GM18519 (cell line): ENCODE results near the gene NAA10.

Experiments used
- ATAC-seq: cut with Tn5 transposase; IDR thresholded peaks from one replicate; pipeline ENCODE4 v1.9.1; 2021; ENCODE audit warnings: mild to moderate bottlenecking, moderate library complexity; ENCODE audit not compliant: unreplicated experiment, low FRiP score

The NAA10 gene

DNA sequence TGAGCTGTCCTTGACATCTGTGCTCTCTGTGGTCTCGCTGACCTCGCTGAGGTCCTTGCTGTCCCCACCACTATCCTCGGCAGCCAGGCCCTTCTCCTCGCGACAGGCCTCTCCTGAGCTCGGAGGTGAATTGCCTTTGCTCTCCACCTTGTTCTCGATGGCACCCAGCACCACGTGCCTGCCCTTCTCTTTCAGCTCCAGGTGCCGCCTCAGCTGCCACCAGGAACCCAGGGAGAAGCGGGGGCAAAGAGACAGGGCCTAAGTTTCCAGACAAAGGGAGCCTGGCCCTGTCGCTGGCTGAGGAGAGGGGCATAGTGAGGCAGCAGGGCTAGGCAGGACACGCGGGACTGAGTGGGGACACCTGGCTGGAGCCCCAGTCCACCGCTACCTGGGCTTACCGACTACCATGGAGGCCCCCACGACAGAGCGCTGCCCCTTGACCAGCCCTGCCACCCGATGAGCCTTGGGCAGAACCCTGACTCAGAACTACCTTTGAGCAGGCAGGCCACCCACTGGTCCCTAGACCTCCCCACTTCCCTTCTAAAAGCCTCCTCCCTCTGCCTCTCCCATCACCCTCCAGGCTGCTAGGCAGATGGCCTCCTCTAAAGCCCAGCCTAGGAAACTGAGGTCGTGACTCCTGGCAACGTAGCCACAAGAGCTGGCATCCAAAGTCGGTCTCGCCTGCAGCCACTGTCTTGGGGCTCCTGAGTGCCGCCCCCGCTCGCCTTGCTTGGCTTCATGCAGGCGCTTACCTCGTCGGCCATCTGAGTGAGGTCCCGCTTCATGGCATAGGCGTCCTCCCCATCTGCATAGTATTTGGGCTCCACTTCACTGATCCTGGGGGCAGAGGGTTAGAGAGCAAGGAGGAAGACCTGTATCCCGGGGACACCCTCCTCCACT lies 4.6 kb downstream of the NAA10 start:
- no peak for ATAC-seq

DNA sequence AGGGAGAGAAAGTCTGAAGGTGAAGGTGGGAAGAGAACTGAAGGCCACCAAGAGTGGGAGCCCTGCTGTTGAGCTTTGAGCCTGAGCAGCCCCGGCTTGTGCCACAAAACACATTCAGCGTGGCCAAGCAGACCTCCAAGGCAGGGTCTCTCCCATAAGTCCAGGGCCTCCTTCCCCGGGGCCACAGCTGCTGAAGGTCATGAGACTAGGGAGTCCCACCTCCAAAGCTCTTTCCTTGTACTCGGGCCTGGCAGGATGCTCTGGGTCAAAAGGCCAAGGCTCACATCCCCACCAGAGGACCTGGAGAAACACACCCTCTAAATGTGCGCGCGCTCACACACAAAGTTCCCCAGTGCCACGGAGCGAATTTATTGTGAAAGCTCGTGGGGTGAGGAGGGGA lies 5.3 kb downstream of the NAA10 start:
- no peak for ATAC-seq

DNA sequence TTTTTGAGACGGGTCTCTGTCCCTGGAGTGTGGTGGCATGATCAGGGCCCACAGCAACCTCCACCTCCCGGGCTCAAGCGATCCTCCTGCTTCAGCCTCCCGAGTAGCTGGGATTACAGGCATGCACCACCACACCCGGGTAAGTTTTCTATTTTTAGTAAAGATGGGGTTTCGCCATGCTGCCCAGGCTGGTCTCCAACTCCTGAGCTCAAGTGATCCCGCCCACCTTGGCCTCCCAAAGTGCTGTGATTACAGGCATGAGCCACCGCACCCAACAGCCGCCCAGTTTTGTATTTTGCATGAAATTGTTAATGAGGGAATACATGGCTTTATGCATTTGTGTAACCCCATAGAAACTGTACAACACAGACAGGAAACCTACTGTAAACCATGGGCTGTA lies 6.0 kb downstream of the NAA10 start:
- ATAC-seq = no peak

DNA sequence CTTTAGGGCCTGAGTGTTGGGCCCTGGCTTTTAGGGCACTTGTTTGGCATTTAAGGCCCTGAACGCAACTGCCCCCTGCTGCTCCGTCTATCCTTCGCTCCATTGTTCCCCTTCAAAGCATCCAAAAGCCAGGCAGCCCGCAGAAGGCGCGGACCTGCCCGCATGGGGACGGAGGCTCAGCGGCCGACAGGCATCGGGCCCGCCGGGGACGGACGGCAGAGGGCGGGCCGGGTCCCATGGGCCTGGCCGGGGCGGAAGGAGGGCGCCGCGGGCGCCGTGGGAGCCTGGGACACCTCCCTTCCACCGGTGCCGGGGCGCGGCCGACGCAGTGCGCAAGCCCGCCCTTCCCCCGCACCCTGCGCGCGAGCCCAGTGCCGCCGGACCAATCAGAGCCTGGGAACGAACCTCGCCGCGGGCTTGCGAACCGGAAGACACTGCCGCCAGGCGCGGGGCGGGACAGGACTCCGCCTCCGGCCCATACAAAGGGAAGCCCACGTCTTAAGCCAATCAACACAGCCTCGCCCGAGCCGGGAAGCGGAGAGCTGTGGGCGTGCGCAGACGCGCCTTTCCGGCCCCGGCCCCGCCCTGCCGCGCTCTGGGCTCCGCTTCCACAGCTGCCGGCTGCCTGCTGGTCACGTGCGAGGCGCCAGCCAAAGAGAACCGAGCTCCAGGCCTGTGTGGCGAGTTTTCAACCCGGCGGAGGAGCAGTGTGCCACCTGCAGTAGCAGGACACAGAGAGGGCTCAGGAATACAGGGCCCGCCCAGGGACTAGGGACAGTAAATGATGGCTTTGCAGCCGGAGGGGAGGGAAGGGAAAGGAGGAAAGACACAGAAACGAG lies 6.7 kb downstream of the NAA10 start:
- ATAC-seq = peak; percentile 65

DNA sequence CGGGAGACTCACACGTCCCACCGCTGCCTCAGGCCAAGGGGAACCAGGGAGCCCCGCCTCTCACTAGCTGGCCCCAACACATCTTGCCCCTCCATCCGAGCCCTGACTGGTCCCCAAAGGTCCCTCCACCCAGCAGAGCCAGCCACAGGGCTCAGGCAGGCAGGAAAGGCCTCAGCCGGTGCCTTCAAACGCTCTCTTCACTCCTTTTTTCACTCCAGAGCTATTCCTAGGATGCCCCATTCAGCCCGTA lies 7.2 kb downstream of the NAA10 start:
- ATAC-seq = no peak

DNA sequence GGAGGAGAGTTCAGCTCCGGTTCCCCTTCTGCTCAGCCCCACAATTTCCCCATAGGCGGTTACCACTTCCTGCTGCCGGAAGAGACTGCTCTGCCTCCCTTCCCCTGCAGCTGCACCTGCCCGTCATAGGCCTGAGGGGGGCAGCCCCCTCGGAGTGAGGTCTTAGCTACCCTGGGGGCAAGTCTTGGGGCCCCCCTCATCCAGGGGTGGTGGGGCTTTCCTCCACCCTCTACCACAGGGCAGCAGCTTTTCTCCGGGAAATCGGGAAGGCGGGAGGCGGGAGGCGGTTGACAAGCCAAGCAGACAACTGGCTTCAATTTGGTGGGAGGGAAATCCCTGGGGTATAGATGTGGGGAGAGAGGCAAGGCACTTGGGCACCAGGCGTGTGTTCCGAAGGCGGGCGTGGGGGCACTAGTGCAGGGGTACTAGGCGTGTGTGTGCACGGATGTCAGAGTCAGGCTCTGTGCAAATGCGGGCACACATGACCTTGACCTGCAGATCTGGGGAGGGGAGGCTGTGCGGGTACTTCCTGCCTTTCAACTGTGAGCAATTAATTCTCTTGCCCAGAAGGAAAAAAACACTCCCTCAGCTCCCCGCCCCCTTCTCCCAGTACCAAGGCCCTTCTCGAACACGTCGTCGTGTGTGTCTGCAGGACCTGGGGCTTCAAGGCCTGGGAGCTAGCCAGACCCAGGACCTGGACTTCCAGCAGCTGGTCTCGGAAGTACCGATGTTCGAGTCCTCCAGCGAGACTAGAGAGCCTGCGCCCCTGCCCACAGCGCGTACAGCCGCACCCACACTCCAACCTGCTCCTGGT lies 7.8 kb downstream of the NAA10 start:
- ATAC-seq = no peak

DNA sequence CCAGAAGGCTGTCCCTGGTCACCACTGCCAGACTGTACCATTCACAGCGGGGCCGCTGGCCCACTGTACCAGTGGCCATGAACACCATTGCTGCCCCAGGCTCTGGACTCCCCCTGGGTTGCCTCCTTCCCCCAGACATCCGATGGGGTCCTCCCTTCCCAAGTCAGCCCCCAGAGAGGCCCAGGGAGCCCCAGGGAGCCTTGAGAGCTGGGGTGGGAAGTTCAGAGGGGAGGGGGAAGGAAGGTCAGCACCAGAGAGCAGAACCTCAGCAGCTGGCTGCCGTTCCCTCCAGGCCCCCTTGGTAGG lies 8.3 kb downstream of the NAA10 start:
- no peak for ATAC-seq

DNA sequence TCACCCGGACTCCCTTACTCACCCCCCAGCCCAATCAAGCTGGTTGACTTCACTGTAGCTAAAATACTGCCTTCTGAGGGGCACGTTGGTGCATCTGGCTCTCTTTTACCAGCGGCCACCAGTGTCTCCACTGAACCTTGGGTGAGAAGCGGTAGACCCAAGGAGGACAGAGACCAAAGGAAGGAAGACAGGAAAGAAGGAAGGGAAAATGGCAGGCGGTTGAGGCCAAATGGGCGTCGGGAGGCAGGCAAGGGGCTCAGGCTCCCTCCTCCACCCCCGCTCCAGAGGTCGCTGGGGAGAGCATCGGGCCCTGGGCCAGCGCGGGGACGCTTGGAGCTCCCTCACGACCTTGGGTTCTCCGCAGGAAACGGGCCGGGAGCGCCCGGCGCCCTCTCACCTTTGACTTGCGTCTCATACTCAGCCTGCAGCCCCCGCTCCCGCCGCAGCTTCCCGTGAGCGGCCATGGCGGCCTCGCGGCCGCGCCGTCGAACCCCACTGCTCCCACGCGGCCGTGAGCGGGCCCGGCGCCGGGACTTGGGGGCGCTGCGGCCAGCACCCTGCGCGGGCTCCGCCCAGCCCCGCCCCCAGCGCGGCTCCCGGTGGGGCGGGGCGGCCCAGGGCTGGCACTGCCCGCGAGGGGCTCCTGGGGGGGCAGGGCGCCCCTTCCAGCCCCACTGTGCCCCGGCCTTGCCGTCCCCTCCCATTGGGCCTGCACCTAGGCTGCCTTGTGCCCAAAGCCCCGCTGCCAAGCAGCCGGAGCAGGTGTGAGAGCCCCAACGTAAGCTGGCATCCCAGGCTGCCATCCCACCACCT lies 8.9 kb downstream of the NAA10 start, which contains the start of gene ARHGAP4:
Gene ARHGAP4, minus strand, starts transcription at position 526 of the 813 bp plus-strand sequence. Its CDS starts 62 bp downstream, at position 464.
- ATAC-seq = no peak

DNA sequence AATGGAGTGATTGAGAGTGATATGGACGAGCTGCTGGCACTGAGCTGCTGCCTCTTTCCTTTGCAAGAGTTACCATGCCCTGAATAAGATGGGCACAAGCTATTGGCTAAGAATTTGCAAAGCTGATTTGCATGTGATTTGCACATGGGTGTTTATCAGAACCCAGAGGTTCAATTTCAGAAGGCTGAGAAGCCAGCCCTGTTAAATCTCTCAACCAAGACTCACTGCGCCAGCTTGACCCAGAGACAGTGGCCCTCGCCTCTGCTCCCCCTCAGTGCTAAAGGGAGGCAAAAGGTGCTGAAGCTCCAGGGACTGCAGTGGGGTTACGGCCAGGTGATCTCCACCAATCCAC lies 9.5 kb downstream of the NAA10 start:
- ATAC-seq = no peak

DNA sequence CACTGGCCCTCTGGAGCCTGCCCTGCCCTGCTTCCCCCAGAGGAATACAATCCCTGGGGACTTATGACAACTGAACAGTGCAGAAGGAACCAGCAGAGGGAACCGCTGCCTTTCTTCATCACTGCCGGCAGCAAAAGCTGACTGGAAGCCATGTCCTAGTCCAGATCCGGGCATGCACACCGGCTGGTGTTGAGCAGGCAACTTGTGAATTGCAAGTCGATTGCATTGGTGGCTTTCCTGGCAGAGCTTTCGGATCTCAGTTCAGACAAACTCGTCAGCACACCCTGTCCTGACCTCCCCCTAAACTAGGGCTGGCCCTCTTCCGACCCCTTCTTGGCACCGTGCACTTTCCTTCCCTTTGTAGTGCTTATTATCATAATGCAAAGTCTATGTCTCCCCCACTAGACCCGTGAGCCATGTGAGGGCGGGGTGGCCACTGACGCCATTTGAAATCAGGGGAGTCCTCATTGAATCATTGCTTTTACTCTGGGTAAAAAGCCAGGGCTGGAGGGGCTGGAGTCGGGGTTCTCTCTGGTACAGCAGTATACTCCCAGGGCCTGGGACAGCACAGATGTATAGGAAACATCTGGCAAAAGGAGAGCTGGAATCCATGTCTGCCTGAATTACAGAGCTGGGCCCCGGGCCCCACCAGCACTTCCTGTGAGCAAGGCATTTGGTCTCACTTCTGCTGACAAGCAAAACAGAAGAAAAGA lies 10.5 kb downstream of the NAA10 start:
- no peak for ATAC-seq

DNA sequence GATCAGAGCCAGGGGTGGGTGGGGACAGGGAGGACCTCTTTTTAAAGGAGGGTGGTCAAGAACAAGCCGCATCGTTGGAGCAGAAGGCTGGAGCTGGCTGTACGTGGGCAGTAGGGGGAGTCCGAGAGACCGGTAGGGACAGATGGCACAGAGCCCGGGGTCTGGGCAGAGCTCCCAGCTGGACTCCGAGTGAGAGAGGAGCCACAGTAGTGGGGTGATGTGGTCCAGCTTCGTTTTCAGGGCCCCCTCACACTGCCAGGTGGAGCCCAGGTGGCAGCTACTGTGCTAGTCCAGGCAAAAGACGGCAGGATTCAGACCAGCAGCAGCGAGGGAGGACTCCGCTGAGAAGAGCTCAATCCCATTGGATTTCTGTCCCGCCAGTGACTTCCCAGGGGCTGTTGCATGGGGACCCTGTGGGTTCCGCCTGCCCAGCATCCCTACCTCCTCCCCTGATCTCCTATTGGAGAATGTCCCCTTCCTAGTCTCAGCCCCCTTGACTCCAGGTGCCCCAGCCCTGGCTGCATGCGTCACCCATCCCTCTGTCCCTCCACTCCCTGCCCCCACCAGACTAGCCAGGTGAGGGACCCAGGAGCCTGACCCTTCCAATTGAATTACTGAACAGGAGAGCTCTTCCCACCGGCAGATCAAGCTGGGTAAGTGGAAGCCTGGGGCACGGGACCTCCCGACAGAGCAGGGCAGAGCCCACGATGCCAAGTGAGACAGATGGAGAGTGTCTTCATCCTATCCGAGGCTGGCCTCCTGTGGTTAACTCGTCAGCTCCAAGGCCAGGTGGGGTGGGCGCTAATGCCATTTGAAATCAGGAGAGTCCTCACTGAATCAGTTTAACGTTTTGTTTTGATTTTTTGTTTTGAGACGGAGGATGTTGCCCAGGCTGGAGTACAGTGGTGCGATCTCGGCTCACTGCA lies 11.6 kb downstream of the NAA10 start:
- ATAC-seq = no peak

DNA sequence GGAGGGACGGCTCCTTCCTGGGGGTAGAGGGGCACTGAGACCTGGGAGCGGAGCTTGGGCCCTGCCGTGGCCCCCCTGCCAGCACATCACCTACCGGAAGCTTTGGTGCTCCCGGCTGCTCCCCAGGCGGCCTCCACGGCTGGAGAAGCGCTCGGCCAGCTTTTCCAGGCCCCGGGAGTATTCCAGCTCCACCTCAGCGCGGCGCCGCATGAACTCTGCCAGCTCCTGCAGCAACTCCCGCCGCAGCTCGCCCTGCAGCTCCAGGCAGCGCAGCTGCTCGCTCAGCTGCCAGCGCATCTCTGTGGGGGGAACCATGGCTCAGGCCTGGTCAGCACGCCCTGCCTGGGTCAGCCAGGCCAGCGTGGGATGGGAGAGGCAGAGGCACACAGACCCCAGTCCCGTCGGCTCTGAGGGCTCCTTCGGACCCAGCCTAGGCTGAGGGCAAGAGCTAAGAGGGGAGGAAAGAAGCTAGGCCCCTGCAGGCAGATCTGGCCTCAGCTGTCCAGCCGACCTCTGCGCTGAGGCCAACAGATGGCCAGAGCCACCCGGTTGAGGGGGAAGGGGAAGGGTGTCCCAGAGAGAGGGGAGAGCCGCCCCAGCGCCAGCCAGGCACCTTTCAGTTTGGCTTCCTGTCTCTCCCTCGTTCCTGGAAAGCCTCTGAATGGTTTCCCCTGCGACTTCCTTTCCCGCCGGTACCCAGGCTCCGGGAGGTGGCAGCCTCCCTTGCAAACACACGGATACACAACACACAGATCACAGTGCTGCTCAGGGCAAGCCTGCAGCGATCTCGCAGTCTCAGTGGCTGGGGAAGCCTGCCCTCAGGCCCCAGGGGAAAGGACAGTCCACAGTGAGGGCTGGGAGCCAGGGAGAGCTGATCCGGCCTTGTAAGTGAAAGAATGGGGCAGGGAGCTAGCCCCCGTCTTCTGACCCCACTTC lies 13.1 kb downstream of the NAA10 start:
- ATAC-seq = no peak

DNA sequence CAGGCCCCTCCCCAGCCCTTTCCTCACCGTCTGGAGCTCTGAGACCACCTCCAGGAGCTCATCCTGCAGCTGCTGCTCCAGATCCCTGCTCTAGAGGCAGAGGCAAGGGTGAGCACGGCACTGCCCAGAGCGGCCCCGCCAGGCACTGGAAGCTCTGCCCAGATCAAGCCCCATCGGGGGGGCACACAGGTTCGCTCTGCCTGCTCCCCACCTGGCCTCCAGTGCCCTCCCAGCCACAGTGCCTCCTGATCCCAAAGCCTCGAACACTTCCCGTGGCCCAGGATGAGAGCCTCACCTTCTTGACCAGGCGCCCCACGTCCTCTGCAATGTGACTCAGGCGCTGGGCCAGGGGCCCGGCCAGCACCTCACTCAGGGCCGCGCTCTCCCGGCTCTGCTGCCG lies 13.8 kb downstream of the NAA10 start:
- no peak for ATAC-seq

DNA sequence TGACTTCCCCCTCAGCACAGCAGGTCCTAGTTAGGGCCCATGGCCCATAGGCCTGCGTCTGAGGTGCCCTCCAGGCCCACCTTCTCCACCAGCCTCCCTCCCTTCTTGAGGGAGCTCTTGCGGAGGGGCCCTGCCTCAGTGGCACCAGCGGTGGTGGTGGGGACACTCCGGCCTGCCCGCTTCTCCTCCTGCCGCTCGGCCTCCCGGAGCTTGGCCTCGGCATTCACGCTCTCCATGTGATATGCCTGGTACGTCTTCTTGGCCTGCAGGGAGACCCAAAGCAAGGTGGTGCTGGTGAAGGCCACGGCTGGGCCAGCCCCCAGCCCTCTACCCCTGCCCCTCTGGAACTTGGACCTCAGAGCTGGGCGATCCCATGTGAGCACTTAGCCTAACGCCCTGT lies 14.3 kb downstream of the NAA10 start:
- no peak for ATAC-seq

DNA sequence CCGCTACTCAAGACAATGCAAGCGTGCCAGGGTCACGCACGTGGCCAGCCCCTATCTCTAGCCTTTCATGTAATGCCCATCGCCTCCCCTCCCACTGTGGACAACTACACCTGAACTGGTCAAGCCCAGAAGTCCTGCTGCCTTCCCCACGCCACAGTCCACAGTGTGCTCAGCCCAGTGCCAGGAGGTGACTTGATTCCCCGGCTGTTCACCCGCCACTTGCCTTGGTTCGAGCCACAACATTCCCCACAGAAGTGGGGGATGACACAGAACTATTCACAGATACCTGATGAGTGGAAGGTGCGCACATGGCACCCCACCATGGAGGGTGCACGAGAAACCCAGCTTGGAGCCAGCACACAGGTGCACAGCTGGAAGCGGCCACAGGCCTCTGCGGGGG lies 15.6 kb downstream of the NAA10 start:
- no peak for ATAC-seq

DNA sequence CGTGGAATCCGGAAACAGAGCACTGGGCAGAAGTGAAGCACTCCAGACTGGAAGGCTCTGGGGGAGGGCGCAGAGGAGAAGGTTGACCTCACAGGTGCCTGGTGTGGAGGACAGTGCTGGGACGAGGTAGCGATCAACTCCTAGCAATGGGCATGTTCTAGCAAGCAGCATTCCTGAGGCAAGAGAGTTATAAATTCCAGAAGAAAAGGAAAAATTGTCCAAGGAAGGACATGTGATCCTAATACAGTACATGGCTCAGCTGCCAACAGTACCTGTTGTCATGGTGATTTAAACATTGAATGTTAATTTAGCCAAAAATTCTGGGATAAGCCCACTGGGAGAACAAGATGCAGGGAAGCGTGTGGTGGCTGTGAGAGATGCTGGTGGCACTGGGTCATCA lies 17.0 kb downstream of the NAA10 start:
- ATAC-seq = no peak

DNA sequence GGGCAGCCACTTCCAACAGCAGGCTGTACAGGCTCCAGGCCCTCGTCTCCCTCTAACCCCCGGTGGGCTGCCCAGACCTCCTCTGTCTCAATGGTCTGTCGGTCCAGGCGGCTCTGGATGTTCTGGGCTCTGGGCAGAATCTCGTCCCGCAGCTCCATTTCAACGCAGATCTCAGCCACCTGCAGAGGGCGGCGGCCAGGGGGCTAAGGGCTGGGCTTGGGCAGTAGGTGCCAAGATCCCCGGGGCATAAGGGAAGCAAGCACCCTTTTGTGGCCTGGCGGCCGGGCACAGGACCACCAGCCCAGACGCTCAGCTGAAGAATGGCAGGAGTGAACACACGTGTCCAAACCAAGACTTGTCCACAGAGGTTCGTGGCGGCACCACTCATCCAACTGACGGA lies 21.1 kb downstream of the NAA10 start:
- no peak for ATAC-seq

DNA sequence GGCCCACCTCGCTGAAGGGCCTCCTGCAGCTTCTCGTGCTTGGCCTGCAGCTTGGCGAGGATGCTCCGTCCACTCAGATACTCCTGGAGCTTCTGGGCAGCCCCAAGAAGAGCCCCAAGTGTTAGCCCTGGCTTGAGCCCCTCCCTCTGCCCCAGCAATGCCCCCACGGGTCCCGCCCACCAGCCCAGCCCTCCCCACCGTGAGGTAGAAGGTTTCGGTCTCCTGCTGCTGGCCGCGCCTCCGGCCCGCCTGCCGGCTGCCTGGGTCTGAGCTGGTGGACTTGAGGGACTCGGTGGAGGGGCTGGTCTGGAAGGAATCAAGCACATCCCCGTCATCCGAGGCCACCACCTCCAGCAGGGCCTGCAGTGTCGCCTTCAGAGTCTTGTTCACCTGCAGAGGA lies 21.6 kb downstream of the NAA10 start:
- ATAC-seq = no peak
